ENCODE results near the gene PLAC9.

PLAC9 gene

DNA sequence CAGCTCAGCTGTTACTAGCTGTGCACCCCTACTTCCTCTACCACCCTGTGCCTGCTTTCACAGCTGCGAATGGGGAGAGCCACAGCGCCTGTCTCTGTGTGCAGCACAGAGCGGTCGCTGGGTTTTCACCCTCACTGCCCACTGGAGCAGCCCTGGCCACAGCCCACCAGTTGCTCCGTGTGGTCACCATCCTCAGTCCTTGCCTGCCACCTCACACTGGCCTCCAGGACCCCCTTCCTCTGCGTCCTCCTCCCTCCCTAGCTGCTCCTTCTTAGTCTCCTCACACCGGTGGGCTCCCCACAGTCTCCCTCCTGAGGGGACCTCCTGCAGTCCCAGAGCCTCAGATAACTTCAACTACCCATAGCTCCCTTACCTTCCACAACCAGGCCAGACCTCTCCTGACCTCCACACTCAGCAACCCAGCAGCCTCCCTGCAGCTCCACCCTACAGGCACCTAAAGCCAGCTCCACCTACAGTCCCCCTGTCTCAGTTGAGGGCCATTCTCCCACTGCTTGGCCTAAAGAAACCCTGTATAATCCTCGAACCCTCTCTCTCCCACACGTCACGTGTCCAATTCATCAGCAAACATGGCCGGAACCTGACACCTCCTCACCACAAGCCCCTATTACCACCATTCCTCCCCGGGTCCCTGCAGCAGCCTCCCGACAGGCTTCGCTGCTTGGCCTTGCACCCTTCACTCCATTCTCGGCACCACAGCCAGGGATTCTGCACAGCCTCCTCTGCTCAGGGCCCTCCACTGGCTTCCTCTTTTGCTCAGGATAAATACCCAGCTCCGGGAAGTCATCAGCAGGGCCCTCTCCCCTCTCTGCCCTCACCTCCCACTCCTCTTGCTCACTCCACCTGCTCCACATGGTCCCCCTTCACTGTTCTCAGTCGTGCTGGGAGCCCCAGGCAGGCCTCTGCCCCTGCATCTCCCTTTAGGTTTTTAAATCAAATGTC lies 28.1 kb downstream of the PLAC9 start:
- TF ChIP-seq, protein P1, sequence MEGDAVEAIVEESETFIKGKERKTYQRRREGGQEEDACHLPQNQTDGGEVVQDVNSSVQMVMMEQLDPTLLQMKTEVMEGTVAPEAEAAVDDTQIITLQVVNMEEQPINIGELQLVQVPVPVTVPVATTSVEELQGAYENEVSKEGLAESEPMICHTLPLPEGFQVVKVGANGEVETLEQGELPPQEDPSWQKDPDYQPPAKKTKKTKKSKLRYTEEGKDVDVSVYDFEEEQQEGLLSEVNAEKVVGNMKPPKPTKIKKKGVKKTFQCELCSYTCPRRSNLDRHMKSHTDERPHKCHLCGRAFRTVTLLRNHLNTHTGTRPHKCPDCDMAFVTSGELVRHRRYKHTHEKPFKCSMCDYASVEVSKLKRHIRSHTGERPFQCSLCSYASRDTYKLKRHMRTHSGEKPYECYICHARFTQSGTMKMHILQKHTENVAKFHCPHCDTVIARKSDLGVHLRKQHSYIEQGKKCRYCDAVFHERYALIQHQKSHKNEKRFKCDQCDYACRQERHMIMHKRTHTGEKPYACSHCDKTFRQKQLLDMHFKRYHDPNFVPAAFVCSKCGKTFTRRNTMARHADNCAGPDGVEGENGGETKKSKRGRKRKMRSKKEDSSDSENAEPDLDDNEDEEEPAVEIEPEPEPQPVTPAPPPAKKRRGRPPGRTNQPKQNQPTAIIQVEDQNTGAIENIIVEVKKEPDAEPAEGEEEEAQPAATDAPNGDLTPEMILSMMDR (IDR thresholded peaks at IDR 0.05): no peak
- DNase-seq (ENCODE audit: low spot score): no peak
- peak overlapping the region in 1 of 2 donors; percentile 12 for H3K27ac ChIP-seq
- no peak overlapping the region for H3K4me3 ChIP-seq

DNA sequence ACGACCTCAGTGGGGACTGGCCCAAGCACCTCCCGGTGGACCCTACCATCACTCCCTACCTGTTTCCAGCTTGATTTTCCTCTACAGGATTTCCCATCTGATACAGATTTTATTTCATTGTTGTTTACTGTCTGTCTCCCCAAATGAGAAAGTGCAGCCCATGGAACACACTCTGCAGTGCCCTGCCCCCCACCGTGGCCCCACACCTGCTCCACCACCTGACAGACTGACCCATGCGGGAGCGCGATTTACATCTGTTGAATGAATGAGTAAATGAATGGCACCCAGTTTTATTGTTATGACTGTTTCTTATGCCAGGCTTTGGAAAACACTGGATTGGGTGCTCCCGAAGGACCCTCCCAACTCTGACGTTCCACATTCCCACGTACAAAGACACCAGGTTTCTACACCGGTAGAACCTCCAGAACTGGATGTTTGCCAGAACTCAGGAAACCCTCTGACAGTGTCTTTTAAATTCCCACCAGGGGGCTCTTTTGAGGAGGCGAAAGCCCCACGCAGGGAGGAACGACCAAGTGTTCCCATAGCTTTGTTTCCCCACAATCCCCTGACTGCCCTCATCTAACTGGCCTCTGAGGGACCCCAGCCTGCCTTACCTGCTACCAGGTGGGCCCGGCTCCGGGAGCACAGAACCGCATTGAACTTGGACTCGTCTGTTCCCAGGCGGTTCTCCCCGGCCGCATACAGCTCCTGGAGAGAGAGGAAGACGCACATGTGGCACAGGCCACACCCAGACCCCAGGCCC lies 29.0 kb downstream of the PLAC9 start:
- no peak for DNase-seq (ENCODE audit: low spot score)
- H3K4me3 ChIP-seq: no peak overlapping the region
- H3K27ac ChIP-seq: peak overlapping the region in 1 of 2 donors; percentile 38
- TF ChIP-seq, protein P1 (IDR thresholded peaks at IDR 0.05): no peak

DNA sequence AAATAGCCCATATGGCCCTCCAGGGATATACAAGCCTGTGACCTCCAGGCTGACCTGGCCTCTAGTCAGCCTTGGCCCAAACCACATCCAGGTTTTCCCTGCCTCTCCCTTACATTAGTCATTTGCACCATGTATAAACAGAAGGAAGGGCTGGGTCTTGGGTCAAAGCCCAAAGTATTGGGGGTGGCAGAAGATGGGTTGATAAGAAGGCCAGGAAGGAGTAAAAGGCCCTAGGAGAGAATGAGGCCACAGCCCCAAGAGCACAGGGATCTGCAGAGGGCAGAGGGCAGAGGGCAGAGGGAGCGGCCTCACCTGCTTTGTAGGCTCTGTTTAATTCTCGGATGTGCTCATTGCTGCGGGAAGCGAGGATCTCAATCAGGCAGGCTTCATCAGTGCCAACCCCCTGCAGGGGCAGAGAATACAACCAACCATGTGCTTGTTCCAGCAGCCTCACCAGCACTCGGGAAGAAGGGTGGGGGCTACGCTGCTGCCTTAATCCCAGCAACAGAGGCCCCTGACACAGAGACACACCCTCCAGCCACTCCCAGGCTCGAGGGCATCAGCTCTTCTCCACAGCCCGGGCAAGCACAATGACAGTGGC lies 31.3 kb downstream of the PLAC9 start:
- TF ChIP-seq, protein P1 (IDR thresholded peaks at IDR 0.05): no peak
- peak; percentile 87 for DNase-seq (ENCODE audit: low spot score)
- Histone ChIP-seq H3K4me3 (no peak overlapping the region), H3K27ac (peak overlapping the region; percentile 43 to 79)

DNA sequence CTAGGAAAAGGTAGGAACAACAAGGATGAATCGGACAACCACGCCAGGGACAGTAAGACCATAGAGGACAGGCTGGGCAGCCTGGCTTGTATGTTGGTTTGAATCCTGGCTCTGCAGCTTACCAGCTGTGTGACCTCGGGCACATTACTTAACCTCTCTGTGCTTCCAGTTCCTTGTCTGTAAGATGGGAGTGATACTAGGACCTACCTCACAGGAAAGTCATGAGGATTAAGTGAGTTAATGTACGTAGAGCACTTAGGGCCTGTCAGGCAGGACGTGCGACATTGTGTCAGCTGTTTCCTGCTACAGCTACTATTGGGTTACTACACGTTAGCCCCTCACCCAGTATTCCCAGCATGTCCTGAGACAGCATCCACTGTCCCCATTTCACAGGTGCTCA lies 32.1 kb downstream of the PLAC9 start:
- H3K27ac ChIP-seq: peak overlapping the region; percentile 43 to 79
- no peak for DNase-seq (ENCODE audit: low spot score)
- no peak overlapping the region for H3K4me3 ChIP-seq
- TF ChIP-seq, protein P1 (IDR thresholded peaks at IDR 0.05): no peak

DNA sequence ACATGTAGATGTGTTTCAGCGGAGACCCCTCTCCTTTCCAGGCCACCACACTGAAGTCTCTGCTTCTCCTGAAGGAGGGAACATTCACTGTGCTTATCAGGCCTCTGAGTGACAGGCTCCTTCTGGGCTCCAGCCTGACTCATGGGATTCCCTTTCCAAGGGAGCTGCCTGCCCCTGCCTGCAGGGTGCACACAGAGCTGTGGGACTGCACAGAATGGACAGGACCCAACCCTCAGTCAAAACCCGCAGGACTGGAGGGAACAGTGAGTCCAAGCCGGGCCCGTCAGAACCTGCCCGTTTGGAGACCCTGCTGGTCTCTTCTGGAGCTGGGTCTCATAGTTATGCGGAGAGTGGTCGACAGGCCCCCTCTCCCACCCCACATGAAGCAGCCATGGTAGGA lies 32.6 kb downstream of the PLAC9 start:
- DNase-seq (ENCODE audit: low spot score): peak; percentile 85
- Histone ChIP-seq H3K4me3 (no peak overlapping the region), H3K27ac (peak overlapping the region; percentile 43 to 79)
- TF ChIP-seq, protein P1 (IDR thresholded peaks at IDR 0.05): no peak

DNA sequence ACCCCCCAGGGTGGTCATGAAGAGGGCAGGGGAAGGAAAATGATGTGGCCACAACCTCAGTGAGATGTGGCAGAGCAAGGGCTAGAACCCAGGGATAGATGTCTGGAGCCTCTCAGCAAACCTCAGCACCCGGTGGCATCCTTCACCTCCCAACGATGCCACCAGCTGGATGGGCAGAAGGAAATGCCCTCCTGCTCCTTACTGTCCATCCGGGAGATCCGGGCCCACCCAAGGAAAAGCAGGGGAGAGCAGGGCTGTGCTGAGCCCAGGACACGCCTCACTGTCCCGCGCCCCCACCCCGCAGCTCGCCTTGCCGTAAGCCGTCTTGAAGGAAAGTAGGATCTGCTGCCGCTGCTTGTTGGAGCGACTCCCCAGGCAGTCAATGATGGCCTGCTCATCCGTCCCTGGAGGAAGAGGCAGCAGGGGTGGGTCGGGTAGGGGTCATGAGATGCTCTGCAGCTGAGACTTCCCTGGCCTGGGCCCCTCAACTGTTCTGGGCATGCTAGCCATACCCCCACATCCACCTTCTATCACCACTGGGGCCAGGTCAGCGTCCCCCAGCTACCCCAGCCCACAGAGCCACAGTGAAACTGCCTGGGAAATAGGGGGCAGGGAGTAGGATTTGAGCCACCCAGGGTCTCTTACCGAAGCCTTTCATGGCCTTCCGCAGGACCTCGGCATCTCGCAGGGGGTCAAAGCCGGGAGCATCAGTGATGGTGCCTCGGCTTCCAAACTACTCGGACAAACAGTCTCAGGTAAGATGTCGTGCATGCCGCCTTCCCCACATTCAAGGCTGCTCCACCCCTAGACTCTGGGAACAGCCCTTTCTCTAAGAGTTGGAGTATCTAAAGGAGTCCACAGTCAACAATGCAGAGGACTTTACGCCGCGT lies 34.3 kb downstream of the PLAC9 start:
- DNase-seq (ENCODE audit: low spot score): no peak
- TF ChIP-seq, protein P1 (IDR thresholded peaks at IDR 0.05): no peak
- Histone ChIP-seq H3K4me3 (no peak overlapping the region), H3K27ac (peak overlapping the region; percentile 55 to 91)
